Measurements from ENCODE around the gene CRIP3. TPM values are rescaled to one million over a fixed set of nuclear protein-coding genes. Genes with fewer than 3 reads are reported as not detected.
A peak's percentile ranks its signal among the peaks of the same experiment; 100 is the strongest.

CRIP3 gene
- total and polyA plus RNA-seq, 2 of the 13 experiments (the other 11 are each of a cell fraction or from before 2014, with no cell fraction given), result 6.3 to 9.3 TPM

DNA sequence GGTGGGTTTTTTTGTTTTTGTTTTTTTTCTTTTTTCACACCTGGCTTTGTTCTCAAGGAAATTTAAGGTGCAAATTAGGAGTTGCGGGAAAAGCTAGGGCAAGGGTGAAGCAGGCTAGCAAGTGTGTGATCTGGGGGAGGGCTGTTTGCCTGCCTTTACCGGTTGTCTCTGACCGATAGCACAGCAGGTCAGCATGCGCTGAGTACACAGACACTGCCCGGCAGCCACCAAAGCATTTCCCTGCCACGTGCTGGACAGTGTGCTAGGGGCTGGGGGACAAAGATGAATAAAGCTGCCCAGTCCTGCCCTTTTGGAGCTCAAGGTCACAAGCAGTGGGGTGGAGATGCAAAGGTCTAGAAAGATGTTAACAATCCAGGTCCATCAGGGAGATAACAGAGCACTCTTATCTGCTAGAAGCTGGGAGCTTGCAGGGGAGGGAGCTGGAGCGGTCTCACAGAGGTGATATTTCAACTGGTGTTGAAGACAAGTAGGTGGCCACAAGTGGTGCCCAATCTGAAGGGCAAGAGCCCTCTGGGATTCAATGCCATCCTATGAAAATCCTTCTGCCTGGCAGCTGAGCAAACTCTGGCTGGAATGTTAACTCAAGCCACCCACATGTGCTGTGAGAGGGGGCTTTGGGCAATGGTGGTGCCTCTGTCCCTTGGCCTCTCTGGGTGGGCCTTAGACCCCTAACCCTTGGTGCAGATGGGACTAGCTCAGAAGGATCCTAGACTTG is 40.8 kb downstream of the CRIP3 start (continued):
- peak; percentile 98 for TF ChIP-seq ZSCAN29 (CRISPR knock-in tag; conservative IDR thresholded peaks at IDR 0.05)
- TF ChIP-seq, protein P1, sequence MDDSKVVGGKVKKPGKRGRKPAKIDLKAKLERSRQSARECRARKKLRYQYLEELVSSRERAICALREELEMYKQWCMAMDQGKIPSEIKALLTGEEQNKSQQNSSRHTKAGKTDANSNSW (CRISPR knock-in tag; IDR thresholded peaks at IDR 0.05; ENCODE audit: borderline replicate concordance), result peak; percentile 80; the same call in 1 of the 2 replicates
- peak; percentile 92 for TF ChIP-seq NR2C2 (CRISPR knock-in tag; IDR thresholded peaks at IDR 0.05; ENCODE audit: borderline replicate concordance)
- TF ChIP-seq KLF15 (CRISPR knock-in tag; IDR thresholded peaks at IDR 0.05; ENCODE audit: borderline replicate concordance), result no peak; the same call in 1 of the 2 replicates
- peak; percentile 100 for TF ChIP-seq KDM3A (CRISPR knock-in tag; IDR thresholded peaks at IDR 0.05; ENCODE audit: low read depth)
- TF ChIP-seq GABPB1 (CRISPR knock-in tag; IDR thresholded peaks at IDR 0.05), result peak; percentile 83
- TF ChIP-seq, protein P2, sequence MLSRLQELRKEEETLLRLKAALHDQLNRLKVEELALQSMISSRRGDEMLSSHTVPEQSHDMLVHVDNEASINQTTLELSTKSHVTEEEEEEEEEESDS (CRISPR knock-in tag; IDR thresholded peaks at IDR 0.05; ENCODE audit: borderline replicate concordance), result peak; percentile 80; the same call in 1 of the 2 replicates
- TF ChIP-seq ZBTB37 (CRISPR knock-in tag; IDR thresholded peaks at IDR 0.05), result peak; percentile 88
- peak; percentile 100 for TF ChIP-seq NCOA2 (CRISPR knock-in tag; IDR thresholded peaks at IDR 0.05)
- TF ChIP-seq PRMT3 (CRISPR knock-in tag; IDR thresholded peaks at IDR 0.05; ENCODE audit: borderline replicate concordance, low read depth), result peak; percentile 95
- peak; percentile 93 for TF ChIP-seq SSRP1 (CRISPR knock-in tag; IDR thresholded peaks at IDR 0.05)
- peak; percentile 88 for TF ChIP-seq WIZ (CRISPR knock-in tag; IDR thresholded peaks at IDR 0.05)
- peak; percentile 100 for TF ChIP-seq PPARG (CRISPR knock-in tag; conservative IDR thresholded peaks at IDR 0.05)
- TF ChIP-seq, protein P3, sequence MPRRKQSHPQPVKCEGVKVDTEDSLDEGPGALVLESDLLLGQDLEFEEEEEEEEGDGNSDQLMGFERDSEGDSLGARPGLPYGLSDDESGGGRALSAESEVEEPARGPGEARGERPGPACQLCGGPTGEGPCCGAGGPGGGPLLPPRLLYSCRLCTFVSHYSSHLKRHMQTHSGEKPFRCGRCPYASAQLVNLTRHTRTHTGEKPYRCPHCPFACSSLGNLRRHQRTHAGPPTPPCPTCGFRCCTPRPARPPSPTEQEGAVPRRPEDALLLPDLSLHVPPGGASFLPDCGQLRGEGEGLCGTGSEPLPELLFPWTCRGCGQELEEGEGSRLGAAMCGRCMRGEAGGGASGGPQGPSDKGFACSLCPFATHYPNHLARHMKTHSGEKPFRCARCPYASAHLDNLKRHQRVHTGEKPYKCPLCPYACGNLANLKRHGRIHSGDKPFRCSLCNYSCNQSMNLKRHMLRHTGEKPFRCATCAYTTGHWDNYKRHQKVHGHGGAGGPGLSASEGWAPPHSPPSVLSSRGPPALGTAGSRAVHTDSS (CRISPR knock-in tag; conservative IDR thresholded peaks at IDR 0.05), result peak; percentile 68
- TF ChIP-seq NBN (conservative IDR thresholded peaks at IDR 0.05), result no peak
- TF ChIP-seq, protein P4, sequence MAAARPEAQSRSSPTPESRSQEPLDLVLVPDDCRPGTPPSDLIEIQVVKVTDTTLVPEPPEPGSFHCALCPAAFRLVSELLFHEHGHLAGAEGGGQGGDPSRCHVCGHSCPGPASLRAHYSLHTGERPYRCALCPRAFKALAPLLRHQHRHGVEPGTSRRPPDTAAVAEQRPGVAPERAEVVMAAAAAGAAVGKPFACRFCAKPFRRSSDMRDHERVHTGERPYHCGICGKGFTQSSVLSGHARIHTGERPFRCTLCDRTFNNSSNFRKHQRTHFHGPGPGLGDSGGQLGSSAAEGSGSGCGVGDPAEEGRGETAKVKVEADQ (CRISPR knock-in tag; IDR thresholded peaks at IDR 0.05; ENCODE audit: borderline replicate concordance), result peak; percentile 99
- peak; percentile 99 for TF ChIP-seq GATA4 (IDR thresholded peaks at IDR 0.05; ENCODE audit: borderline replicate concordance, low read depth)
- TF ChIP-seq ZFAT (CRISPR knock-in tag; conservative IDR thresholded peaks at IDR 0.05), result no peak
- TF ChIP-seq CBX1 (IDR thresholded peaks at IDR 0.05; ENCODE audit: low read depth), result peak; percentile 89
- TF ChIP-seq DZIP1 (CRISPR knock-in tag; IDR thresholded peaks at IDR 0.05), result peak; percentile 97; the same call in 1 of the 2 replicates
- TF ChIP-seq ZNF441 (CRISPR knock-in tag; IDR thresholded peaks at IDR 0.05; ENCODE audit: borderline replicate concordance), result peak; percentile 95
